Measurements from ENCODE around the gene TENT5C. TPM values are rescaled to one million over a fixed set of nuclear protein-coding genes. Genes with fewer than 3 reads are reported as not detected.

Gene TENT5C
- total and polyA plus RNA-seq, 9 of the 15 experiments (the other 6 are each of a cell fraction or from before 2014, with no cell fraction given), result 1.8 to 7.7 (median 4.0) TPM

DNA sequence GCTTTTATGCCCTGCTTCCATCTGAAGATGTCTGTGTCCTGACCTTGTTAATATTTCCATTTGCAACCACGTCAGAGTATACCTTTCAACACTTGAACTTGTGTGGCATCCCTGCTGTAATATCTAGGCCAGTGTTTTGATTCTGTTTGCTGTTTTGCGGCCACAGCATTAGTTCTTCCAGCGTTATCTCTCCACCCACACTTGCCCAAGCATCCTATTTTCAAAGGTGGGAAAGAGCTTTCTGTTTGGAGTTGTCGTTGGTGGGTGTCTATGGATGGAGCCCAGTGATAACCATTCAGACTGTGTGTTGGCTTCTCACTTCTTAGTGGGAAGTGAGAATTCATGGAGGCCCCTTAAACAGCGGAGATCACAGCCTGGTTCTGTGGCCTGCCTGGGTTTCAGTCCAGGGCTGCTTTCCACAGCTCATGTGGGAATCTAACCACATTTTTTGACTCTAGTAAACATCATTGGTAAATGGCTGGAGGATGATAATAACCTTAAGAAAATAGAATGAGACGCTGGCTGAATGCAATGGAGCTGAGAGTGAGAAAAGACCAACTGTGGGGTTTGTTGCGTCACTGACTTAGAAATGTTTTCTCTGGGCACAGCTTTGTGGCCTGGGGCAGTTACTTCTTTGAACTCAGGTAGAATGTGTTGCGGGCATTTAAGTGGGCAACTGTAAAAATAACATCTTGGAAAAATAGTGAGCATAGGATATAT, 7.6 kb downstream of the TENT5C start (continued):
- TF ChIP-seq ETV6 (IDR thresholded peaks at IDR 0.05; ENCODE audit: borderline replicate concordance in 1 of 2, low read depth in 2 of 2, low read length in 1 of 2) (0 out of 4 replicates have a peak, but pooled peaks of 1 of the 2 experiments have one; percentile 22), ETV6 (CRISPR knock-in tag; IDR thresholded peaks at IDR 0.05; ENCODE audit: borderline replicate concordance) (no peak), ZNF143 (CRISPR knock-in tag; IDR thresholded peaks at IDR 0.05) (no peak), ADNP (tag; IDR thresholded peaks at IDR 0.05) (no peak), TEAD4 (IDR thresholded peaks at IDR 0.05; ENCODE audit: low read length) (peak; percentile 99), TEAD4 (CRISPR knock-in tag; IDR thresholded peaks at IDR 0.05; ENCODE audit: borderline replicate concordance) (no peak), ARID1B (IDR thresholded peaks at IDR 0.05) (peak; percentile 97), ZNF239 (CRISPR knock-in tag; IDR thresholded peaks at IDR 0.05) (peak; percentile 61), SREBF1 (IDR thresholded peaks at IDR 0.05; ENCODE audit: borderline replicate concordance, low read depth, low read length) (no peak), PHF8 (IDR thresholded peaks at IDR 0.05; ENCODE audit: borderline replicate concordance, low read length) (no peak; the same call in 1 of the 2 replicates), ZNF224 (CRISPR knock-in tag; IDR thresholded peaks at IDR 0.05) (no peak), NONO (IDR thresholded peaks at IDR 0.05; ENCODE audit: low read depth in 2 of 2, low read length in 1 of 2) (no peak; a peak in 1 of 4 replicates), TRIM24 (IDR thresholded peaks at IDR 0.05) (peak; percentile 83 to 89), FOSL1 (tag; conservative IDR thresholded peaks at IDR 0.05) (0 out of 2 replicates have a peak, but pooled peaks have one; percentile 48), CEBPG (CRISPR knock-in tag; IDR thresholded peaks at IDR 0.05) (peak; percentile 70; the same call in 1 of the 2 replicates), CEBPG (tag; conservative IDR thresholded peaks at IDR 0.05 in 1 of 2, IDR thresholded peaks at IDR 0.05 in 1 of 2) (peak; percentile 81 to 85), NR2C1 (IDR thresholded peaks at IDR 0.05) (no peak), NR2C1 (tag; IDR thresholded peaks at IDR 0.05) (no peak), STAG1 (CRISPR knock-in tag; IDR thresholded peaks at IDR 0.05; ENCODE audit: borderline replicate concordance) (no peak), ZNF184 (CRISPR knock-in tag; IDR thresholded peaks at IDR 0.05) (no peak), RFX1 (IDR thresholded peaks at IDR 0.05) (no peak), ERF (CRISPR knock-in tag; IDR thresholded peaks at IDR 0.05) (peak; percentile 81), STAT5A (IDR thresholded peaks at IDR 0.05; ENCODE audit: borderline replicate concordance, low read length) (peak; percentile 94), HNRNPK (IDR thresholded peaks at IDR 0.05; ENCODE audit: low read depth, low read length, poor library complexity, severe bottlenecking) (no peak), C11orf30 (IDR thresholded peaks at IDR 0.05; ENCODE audit: low read depth) (no peak), VEZF1 (CRISPR knock-in tag; IDR thresholded peaks at IDR 0.05) (no peak)

Data from K562 (cell line).